ENCODE results near the gene SPTLC3. TPM values are rescaled to one million over a fixed set of nuclear protein-coding genes. Genes with fewer than 3 reads are reported as not detected.
"Not testable (repeated sequence)": the region's sequence is repeated elsewhere in the genome, so short reads cannot be mapped to it uniquely, and the experiment has no call there.

The SPTLC3 gene
- total and polyA plus RNA-seq, 8 donors: 1.1 to 33.9 (median 2.1) TPM; not detected in 1

- Histone ChIP-seq H3K36me3 (no peaks in the 10 kb centered on the region), H3K27ac (no peak overlapping the region), H3K4me1 (no peaks in the 10 kb centered on the region), H3K4me3 (no peak overlapping the region), H3K9me3 (no peaks in the 10 kb centered on the region), H3K27me3 (no peaks in the 10 kb centered on the region)
- intact Hi-C loops (cut with DNase I; ENCODE audit: low total_unique reads): no loop called here
- no peak for DNase-seq
- WGBS, 5 donors: 65 to 72% (median 69%) methylated on average over 6 of the region's 6 CpGs
- TF ChIP-seq CTCF (IDR thresholded peaks at IDR 0.05) (no peak), POLR2A (IDR thresholded peaks at IDR 0.05) (no peak)
Observed at GRCh38 chr20:12976720-12977309, 32.0 kb upstream of the SPTLC3 start.

- no peak for DNase-seq
- no peaks in the 10 kb centered on the region for H3K4me1 ChIP-seq
- intact Hi-C loops (cut with DNase I; ENCODE audit: low total_unique reads): no loop called here
- H3K4me3 ChIP-seq: no peak overlapping the region
- H3K9me3 ChIP-seq: no peaks in the 10 kb centered on the region
- no peak for TF ChIP-seq POLR2AphosphoS5 (IDR thresholded peaks at IDR 0.05)
- TF ChIP-seq POLR2A (IDR thresholded peaks at IDR 0.05): no peak
- no peak for TF ChIP-seq EP300 (IDR thresholded peaks at IDR 0.05)
- TF ChIP-seq CTCF (IDR thresholded peaks at IDR 0.05): no peak
- H3K27ac ChIP-seq: no peak overlapping the region
- WGBS, 5 donors: 43 to 61% (median 60%) methylated on average over 3 of the region's 3 CpGs
- H3K36me3 ChIP-seq: no peaks in the 10 kb centered on the region
- no peaks in the 10 kb centered on the region for H3K27me3 ChIP-seq
Observed at GRCh38 chr20:12977328-12978125, 31.2 kb upstream of the SPTLC3 start.

GRCh38 chr20:12978126-12978394 is 30.7 kb upstream of the SPTLC3 start:
- no peak overlapping the region for H3K4me3 ChIP-seq
- no peaks in the 10 kb centered on the region for H3K36me3 ChIP-seq
- H3K27me3 ChIP-seq: no peaks in the 10 kb centered on the region
- WGBS, 5 donors: 87 to 94% (median 91%) methylated on average over 1 of the region's 1 CpG
- TF ChIP-seq EP300 (IDR thresholded peaks at IDR 0.05) (no peak), POLR2AphosphoS5 (IDR thresholded peaks at IDR 0.05) (no peak), POLR2A (IDR thresholded peaks at IDR 0.05) (no peak), CTCF (IDR thresholded peaks at IDR 0.05) (no peak)
- H3K27ac ChIP-seq: no peak overlapping the region
- intact Hi-C loops (cut with DNase I; ENCODE audit: low total_unique reads): no loop called here
- DNase-seq: no peak
- no peaks in the 10 kb centered on the region for H3K9me3 ChIP-seq
- no peaks in the 10 kb centered on the region for H3K4me1 ChIP-seq

- no peak for DNase-seq
- intact Hi-C loops (cut with DNase I; ENCODE audit: low total_unique reads): no loop called here
- Histone ChIP-seq H3K36me3 (no peaks in the 10 kb centered on the region), H3K4me3 (no peak overlapping the region), H3K27ac (no peak overlapping the region), H3K9me3 (no peaks in the 10 kb centered on the region), H3K27me3 (no peaks in the 10 kb centered on the region), H3K4me1 (no peaks in the 10 kb centered on the region)
- no peak for TF ChIP-seq POLR2A (IDR thresholded peaks at IDR 0.05)
- no peak for TF ChIP-seq POLR2AphosphoS5 (IDR thresholded peaks at IDR 0.05)
- TF ChIP-seq EP300 (IDR thresholded peaks at IDR 0.05): no peak
- TF ChIP-seq CTCF (IDR thresholded peaks at IDR 0.05): no peak
- 37 to 66% (median 53%) methylated on average over 4 of the region's 4 CpGs for WGBS, 5 donors
Observed at GRCh38 chr20:12978613-12979495, 29.9 kb upstream of the SPTLC3 start.

DNA sequence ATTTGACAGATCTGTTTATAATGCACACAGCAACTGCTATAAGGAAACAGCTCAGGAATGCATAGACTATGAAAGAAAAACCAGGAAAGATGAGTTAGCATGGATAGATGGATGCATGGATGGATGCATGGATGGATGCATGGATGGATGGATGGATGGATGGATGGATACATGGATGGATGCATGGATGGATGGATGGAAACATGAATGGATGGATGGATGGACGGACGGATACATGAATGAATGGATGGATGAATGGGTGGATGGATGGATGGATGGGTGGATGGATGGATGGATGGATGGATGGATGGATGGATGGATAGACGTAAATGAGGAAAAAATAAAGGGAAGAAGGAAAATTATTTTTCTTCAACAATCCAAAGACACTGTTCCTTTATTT is 29.1 kb upstream of the SPTLC3 start:
- H3K4me3 ChIP-seq; H3K9me3 ChIP-seq; intact Hi-C loops (cut with DNase I; ENCODE audit: low total_unique reads); H3K36me3 ChIP-seq; H3K4me1 ChIP-seq; H3K27ac ChIP-seq; H3K27me3 ChIP-seq; DNase-seq: not testable (repeated sequence)
- 90 to 96% (median 91%) methylated on average over 3 of the region's 3 CpGs for WGBS, 5 donors
